SU-DHL-6 (cell line): ENCODE results near the gene TMOD2.
A peak's percentile ranks its signal among the peaks of the same experiment; 100 is the strongest.

Source experiments
- H2AFZ ChIP-seq: fragments of 200-600 bp; sonication (generic); 2 replicates; pipeline ENCODE4 v1.6.1; 2014; ENCODE audit warnings: low read depth, mild to moderate bottlenecking, moderate library complexity, mixed read lengths, antibody characterized with exemption, low read length; ENCODE audit not compliant: severe bottlenecking
- H3F3A ChIP-seq: fragments of 200-600 bp; shearing (Covaris generic); 2 replicates; pipeline ENCODE4 v1.6.0; 2016; ENCODE audit warnings: antibody characterized with exemption, mild to moderate bottlenecking; ENCODE audit not compliant: insufficient read depth
- H3K27ac ChIP-seq: fragments of 200-600 bp; sonication (generic); 2 replicates; pipeline ENCODE4 v1.5.1; 2016; ENCODE audit warnings: low read depth, mild to moderate bottlenecking, low read length, moderate library complexity, mixed read lengths
- H3K27me3 ChIP-seq: fragments of 200-600 bp; sonication (generic), shearing (Covaris generic); 2 replicates; pipeline ENCODE4 v1.6.0; 2014; ENCODE audit warnings: mild to moderate bottlenecking, low read length
- H3K36me3 ChIP-seq: fragments of 200-600 bp; sonication (generic); 2 replicates; pipeline ENCODE4 v1.6.1; 2014; ENCODE audit warnings: mild to moderate bottlenecking, low read length, mixed read lengths
- H3K4me2 ChIP-seq: fragments of 300-600, 200-600 bp; shearing (Covaris generic), sonication (generic); 2 replicates; pipeline ENCODE4 v1.6.0; 2014; ENCODE audit warnings: low read length, low read depth, mild to moderate bottlenecking; ENCODE audit not compliant: poor library complexity, severe bottlenecking
- H3K4me3 ChIP-seq: fragments of 200-600 bp; sonication (generic); 2 replicates; pipeline ENCODE4 v1.5.1; 2014; ENCODE audit warnings: antibody characterized with exemption, low read length, mild to moderate bottlenecking, mixed read lengths; ENCODE audit not compliant: insufficient read depth, poor library complexity, severe bottlenecking
- H3K79me2 ChIP-seq: fragments of 200-600 bp; sonication (generic); 2 replicates; pipeline ENCODE4 v1.6.1; 2014; ENCODE audit warnings: mild to moderate bottlenecking, low read length, moderate library complexity; ENCODE audit not compliant: insufficient read depth
- H3K9ac ChIP-seq: fragments of 200-600 bp; sonication (generic); 2 replicates; pipeline ENCODE4 v1.7.0; 2014; ENCODE audit warnings: mild to moderate bottlenecking, low read length
- H3K9me2 ChIP-seq: fragments of 200-600 bp; sonication (generic); replicated peaks from 2 replicates; pipeline ENCODE4 v1.6.1; 2014; ENCODE audit warnings: low read length; ENCODE audit not compliant: insufficient read depth
- H3K9me3 ChIP-seq: fragments of 200-600 bp; sonication (generic); 2 replicates; pipeline ENCODE4 v1.6.1; 2014; ENCODE audit warnings: low read length, mixed read lengths; ENCODE audit not compliant: insufficient read depth
- H4K20me1 ChIP-seq: fragments of 200-600 bp; sonication (generic); 2 replicates; pipeline ENCODE4 v1.6.1; 2014; ENCODE audit warnings: low read depth, mild to moderate bottlenecking, antibody characterized with exemption, low read length, moderate library complexity, mixed read lengths
- CTCF ChIP-seq: fragments of 200-600 bp; sonication (generic); IDR thresholded peaks from one replicate; pipeline ENCODE4 v1.5.1; 2017; ENCODE audit warnings: antibody characterized with exemption, mild to moderate bottlenecking, low read length, moderate library complexity; ENCODE audit not compliant: insufficient read depth, poor library complexity, severe bottlenecking
- EZH2phosphoT487 ChIP-seq: fragments of 200-600 bp; sonication (generic), shearing (Covaris generic); conservative IDR thresholded peaks from 2 replicates; pipeline ENCODE4 v1.6.1; 2018; ENCODE audit warnings: mild to moderate bottlenecking, antibody characterized with exemption, low read length, moderate library complexity, mixed read lengths

TMOD2 gene

DNA sequence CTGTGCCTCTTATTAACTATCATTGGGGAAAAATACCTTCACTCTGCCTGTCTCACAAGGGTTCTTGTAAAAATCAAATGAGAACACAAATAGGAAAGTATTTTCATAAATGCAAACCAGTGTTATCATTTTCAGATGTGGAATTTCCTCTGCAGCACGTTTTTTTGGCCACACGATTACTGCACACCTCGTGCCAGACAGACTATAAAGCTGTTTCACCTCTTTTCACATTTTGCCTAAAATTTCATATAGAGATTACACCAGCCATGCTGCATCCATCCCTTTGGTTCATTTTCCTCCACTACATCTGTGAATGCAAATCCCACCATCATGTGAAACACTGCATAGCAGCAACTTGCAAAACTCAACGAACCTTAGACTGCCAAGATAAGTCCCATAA, 1.2 kb upstream of the TMOD2 start:
- no peak for TF ChIP-seq EZH2phosphoT487
- H3K9ac ChIP-seq = no peak overlapping the region

GRCh38 chr15:51751697-51752683, 593 bp downstream of the TMOD2 start:
- peak overlapping the region; percentile 84 for H3K4me2 ChIP-seq
- H4K20me1 ChIP-seq = no peaks in the 10 kb centered on the region
- TF ChIP-seq CTCF (no peak), EZH2phosphoT487 (no peak)
- no peaks in the 10 kb centered on the region for H3K36me3 ChIP-seq
- peak overlapping the region; percentile 43 for H2AFZ ChIP-seq
- H3K9me2 ChIP-seq = no peaks in the 10 kb centered on the region
- H3K9me3 ChIP-seq = no peaks in the 10 kb centered on the region
- peak overlapping the region; percentile 31; the same call in 1 of the 2 replicates for H3K9ac ChIP-seq
- no peak overlapping the region for H3K27ac ChIP-seq
- no peaks in the 10 kb centered on the region for H3F3A ChIP-seq
- H3K4me3 ChIP-seq = peak overlapping the region; percentile 57
- H3K27me3 ChIP-seq = no peaks in the 10 kb centered on the region
- no peaks in the 10 kb centered on the region for H3K79me2 ChIP-seq

More for the DNA sequence above, 1.2 kb upstream of the TMOD2 start:
- Histone ChIP-seq H4K20me1 (no peaks in the 10 kb centered on the region), H3F3A (no peaks in the 10 kb centered on the region), H3K4me3 (no peak overlapping the region), H3K27ac (no peak overlapping the region), H3K79me2 (no peaks in the 10 kb centered on the region), H3K9me2 (no peaks in the 10 kb centered on the region), H3K36me3 (no peaks in the 10 kb centered on the region), H3K9me3 (no peaks in the 10 kb centered on the region), H3K4me2 (no peak overlapping the region), H3K27me3 (no peaks in the 10 kb centered on the region), H2AFZ (no peak overlapping the region)

DNA sequence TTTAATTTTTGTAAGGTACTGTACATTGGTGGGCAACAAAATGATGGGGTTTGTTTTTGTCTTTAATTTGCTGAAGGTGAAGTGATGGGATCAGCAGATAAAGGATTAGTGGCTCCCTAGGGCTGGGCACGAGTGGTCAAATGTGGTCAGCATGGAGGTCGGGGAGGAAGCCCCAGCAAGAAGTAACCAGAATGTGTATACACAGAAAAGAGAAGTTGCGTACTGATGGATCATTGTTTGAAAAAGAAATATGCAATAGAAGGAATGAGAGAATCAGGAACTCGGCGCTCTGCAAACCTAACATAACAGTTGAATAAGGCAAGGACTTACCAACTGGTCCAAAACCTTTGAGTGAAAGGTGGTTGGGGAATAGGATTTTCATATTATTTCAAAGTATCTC, 1.5 kb downstream of the TMOD2 start:
- no peaks in the 10 kb centered on the region for H3F3A ChIP-seq
- H4K20me1 ChIP-seq = no peaks in the 10 kb centered on the region
- no peak overlapping the region for H3K4me2 ChIP-seq
- H3K27me3 ChIP-seq = no peaks in the 10 kb centered on the region
- H3K79me2 ChIP-seq = no peaks in the 10 kb centered on the region
- no peak overlapping the region for H3K27ac ChIP-seq
- no peaks in the 10 kb centered on the region for H3K36me3 ChIP-seq
- no peak overlapping the region for H2AFZ ChIP-seq
- no peak overlapping the region for H3K9ac ChIP-seq
- H3K9me3 ChIP-seq = no peaks in the 10 kb centered on the region
- H3K9me2 ChIP-seq = no peaks in the 10 kb centered on the region
- H3K4me3 ChIP-seq = no peak overlapping the region
- TF ChIP-seq EZH2phosphoT487 (no peak), CTCF (no peak)

DNA sequence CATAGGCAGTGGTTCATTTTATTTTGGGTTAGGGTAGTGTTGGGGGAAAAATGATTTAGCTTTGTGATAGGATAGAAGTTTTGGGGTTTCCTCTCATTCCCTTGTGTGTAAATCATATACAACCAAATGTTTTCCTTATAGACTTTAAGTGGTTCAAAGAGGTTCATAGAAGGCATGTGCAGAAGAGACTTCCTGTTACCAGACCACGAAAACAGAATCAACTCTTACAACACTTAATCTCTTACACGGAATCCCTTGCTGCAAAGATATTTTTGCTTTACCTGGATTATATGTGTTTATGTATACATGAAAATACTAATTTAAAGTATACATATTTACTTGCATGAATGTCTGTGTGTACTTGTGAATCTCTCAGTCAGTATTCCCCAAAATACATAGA, 2.9 kb downstream of the TMOD2 start:
- Histone ChIP-seq H3K9ac (no peak overlapping the region), H4K20me1 (no peaks in the 10 kb centered on the region), H3K9me3 (no peaks in the 10 kb centered on the region), H3K27me3 (no peaks in the 10 kb centered on the region), H3K4me2 (no peak overlapping the region), H3K4me3 (no peak overlapping the region), H3K9me2 (no peaks in the 10 kb centered on the region), H3K79me2 (no peaks in the 10 kb centered on the region), H3K27ac (no peak overlapping the region), H3K36me3 (no peaks in the 10 kb centered on the region), H2AFZ (no peak overlapping the region), H3F3A (no peaks in the 10 kb centered on the region)
- no peak for TF ChIP-seq EZH2phosphoT487
- no peak for TF ChIP-seq CTCF
